K562 (cell line): ENCODE data around the gene GNAL. TPM values are rescaled to one million over a fixed set of nuclear protein-coding genes. Genes with fewer than 3 reads are reported as not detected.

Source experiments
- HMBOX1 ChIP-seq: sonication (generic); IDR thresholded peaks from 2 replicates; pipeline ENCODE4 v1.6.1; 2016
- JUND ChIP-seq, 2 experiments: IDR thresholded peaks; 2 replicates in 1 of 2; 3 replicates in 1 of 2; pipeline ENCODE4 v1.6.1; 2011; ENCODE audit warnings: borderline replicate concordance in 2 of 2, low read depth in 2 of 2, low read length in 2 of 2, improper control_type of control experiment in 1 of 2, missing biosample characterization in 1 of 2, missing genetic modification characterization in 1 of 2, missing genetic modification reagents in 1 of 2
- NFE2L1 ChIP-seq: fragments of 450-650 bp; IDR thresholded peaks from 2 replicates; pipeline ENCODE4 v1.6.1; 2016; ENCODE audit warnings: missing genetic modification characterization, low read depth, mild to moderate bottlenecking, missing compliant biosample characterization, moderate library complexity, borderline replicate concordance
- ZFP30 ChIP-seq: fragments of 250-450 bp; sonication (Bioruptor Pico); IDR thresholded peaks from 2 replicates; pipeline ENCODE4 v1.8.0; 2022; ENCODE audit warnings: moderate library complexity, mild to moderate bottlenecking, inconsistent platforms, borderline replicate concordance
- ZNF165 ChIP-seq: fragments of 250-450 bp; sonication (Bioruptor Pico); IDR thresholded peaks from 2 replicates; pipeline ENCODE4 v1.4.0; 2020; ENCODE audit warnings: borderline replicate concordance
- polyA plus RNA-seq, 8 experiments: library from polyadenylated mRNA; depleted of rRNA in 4 of 8; stranded (reverse) in 5 of 8; unstranded in 3 of 8; fragments of >200 nt; fragmentation: Nextera tagmentation in 2 of 8; fragmentation: Illumina TruSeq in 1 of 8; extraction: Ambion mirVana in 2 of 8; extraction: Trizol in 1 of 8; gene quantifications; 2 replicates each; pipeline versions ENCODE4 v1.2.1 to v1.2.3, GENCODE V29; 2011 to 2014; ENCODE audit warnings: inconsistent platforms in 1 of 8, missing spikeins in 1 of 8
- total RNA-seq, 7 experiments: library from RNA; depleted of rRNA in 6 of 7; stranded (reverse); fragments of >200 nt in 6 of 7; fragmentation: Illumina TruSeq in 2 of 7; extraction: Trizol in 2 of 7; gene quantifications; 2 replicates each; pipeline versions ENCODE4 v1.2.1 to v1.2.3, GENCODE V29; 2011 to 2021; ENCODE audit warnings: low replicate concordance in 1 of 7
- TF ChIP-seq, protein P1 (sequence below), 3 experiments: fragments of 200-800 bp in 1 of 3; fragments of 250-450 bp in 1 of 3; fragments of 450-650 bp in 1 of 3; sonication (Bioruptor Pico) in 1 of 3; sonication (Bioruptor generic) in 1 of 3; formaldehyde crosslinking in 1 of 3; IDR thresholded peaks; 2 replicates each; pipeline versions ENCODE4 v1.6.1 to v1.8.0; 2016 to 2022; ENCODE audit warnings: mild to moderate bottlenecking in 2 of 3, missing genetic modification characterization in 2 of 3, missing compliant biosample characterization in 1 of 3, moderate library complexity in 1 of 3

GNAL gene
- total and polyA plus RNA-seq, 9 of the 15 experiments (the other 6 are each of a cell fraction or from before 2014, with no cell fraction given), result under 0.01 to 0.10 (median 0.01) TPM; not detected in 5

GRCh38 chr18:11839556-11839955 lies 150.5 kb downstream of the GNAL start (continued):
- TF ChIP-seq, protein P1, sequence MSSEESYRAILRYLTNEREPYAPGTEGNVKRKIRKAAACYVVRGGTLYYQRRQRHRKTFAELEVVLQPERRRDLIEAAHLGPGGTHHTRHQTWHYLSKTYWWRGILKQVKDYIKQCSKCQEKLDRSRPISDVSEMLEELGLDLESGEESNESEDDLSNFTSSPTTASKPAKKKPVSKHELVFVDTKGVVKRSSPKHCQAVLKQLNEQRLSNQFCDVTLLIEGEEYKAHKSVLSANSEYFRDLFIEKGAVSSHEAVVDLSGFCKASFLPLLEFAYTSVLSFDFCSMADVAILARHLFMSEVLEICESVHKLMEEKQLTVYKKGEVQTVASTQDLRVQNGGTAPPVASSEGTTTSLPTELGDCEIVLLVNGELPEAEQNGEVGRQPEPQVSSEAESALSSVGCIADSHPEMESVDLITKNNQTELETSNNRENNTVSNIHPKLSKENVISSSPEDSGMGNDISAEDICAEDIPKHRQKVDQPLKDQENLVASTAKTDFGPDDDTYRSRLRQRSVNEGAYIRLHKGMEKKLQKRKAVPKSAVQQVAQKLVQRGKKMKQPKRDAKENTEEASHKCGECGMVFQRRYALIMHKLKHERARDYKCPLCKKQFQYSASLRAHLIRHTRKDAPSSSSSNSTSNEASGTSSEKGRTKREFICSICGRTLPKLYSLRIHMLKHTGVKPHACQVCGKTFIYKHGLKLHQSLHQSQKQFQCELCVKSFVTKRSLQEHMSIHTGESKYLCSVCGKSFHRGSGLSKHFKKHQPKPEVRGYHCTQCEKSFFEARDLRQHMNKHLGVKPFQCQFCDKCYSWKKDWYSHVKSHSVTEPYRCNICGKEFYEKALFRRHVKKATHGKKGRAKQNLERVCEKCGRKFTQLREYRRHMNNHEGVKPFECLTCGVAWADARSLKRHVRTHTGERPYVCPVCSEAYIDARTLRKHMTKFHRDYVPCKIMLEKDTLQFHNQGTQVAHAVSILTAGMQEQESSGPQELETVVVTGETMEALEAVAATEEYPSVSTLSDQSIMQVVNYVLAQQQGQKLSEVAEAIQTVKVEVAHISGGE (CRISPR knock-in tag; IDR thresholded peaks at IDR 0.05), result no peak
- TF ChIP-seq ZNF165 (CRISPR knock-in tag), result no peak
- TF ChIP-seq JUND (IDR thresholded peaks at IDR 0.05; ENCODE audit: borderline replicate concordance, low read depth, low read length), result no peak
- TF ChIP-seq JUND (tag; IDR thresholded peaks at IDR 0.05; ENCODE audit: borderline replicate concordance, low read depth, low read length), result no peak
- TF ChIP-seq HMBOX1, result no peak
- no peak for TF ChIP-seq ZFP30 (CRISPR knock-in tag)
- no peak for TF ChIP-seq NFE2L1
- TF ChIP-seq, all 486 proteins: peak for 0
